Right lobe of liver (tissue), 4 donors: Measurements from ENCODE around the gene TNIP2.

ENCODE experiments used
- CTCF ChIP-seq, 4 donors: fragments of 200-600 bp in 3 of 4; fragments of 450-650 bp in 1 of 4; IDR thresholded peaks; one replicate each; pipeline versions ENCODE4 v1.5.1 to v1.8.0; 2016 to 2022; ENCODE audit warnings: antibody characterized with exemption in 4 of 4, mild to moderate bottlenecking in 2 of 4
- POLR2A ChIP-seq: fragments of 450-650 bp; IDR thresholded peaks from one replicate; pipeline ENCODE4 v1.6.1; 2017; ENCODE audit warnings: antibody characterized with exemption, mild to moderate bottlenecking
- donor health status: DM: no; HTN: no; CAD: no.
- donor health status: DM: no; HTN: no; CAD: no.
- donor health status: DM: no; HTN: yes; CAD: no.

DNA sequence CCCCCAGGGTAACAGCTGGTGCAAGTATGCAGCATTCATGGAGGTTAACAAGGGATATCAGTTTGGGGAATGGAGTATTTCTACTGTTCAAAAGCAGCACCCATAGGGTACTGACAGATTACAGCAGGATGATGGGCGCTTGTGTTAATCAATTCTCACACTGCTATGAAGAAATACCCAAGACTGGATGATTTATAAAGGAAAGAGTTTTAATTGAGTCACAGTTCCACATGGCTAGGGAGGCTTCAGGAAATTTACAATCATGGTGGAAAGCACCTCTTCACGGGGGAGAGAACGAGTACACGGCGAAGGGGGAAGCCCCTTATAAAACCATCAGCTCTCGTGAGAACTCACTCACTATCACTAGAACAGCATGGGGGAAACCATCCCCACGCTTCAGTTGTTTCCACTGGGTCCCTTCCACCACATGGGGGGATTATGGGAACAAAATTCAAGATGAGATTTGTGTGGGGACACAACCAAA is 64.1 kb downstream of the TNIP2 start:
- TF ChIP-seq CTCF (IDR thresholded peaks at IDR 0.05) (no peak), POLR2A (no peak)
